HG02763 (cell line): Measurements from ENCODE around the gene IL31RA.

ENCODE experiments used
- ATAC-seq: cut with Tn5 transposase; IDR thresholded peaks from one replicate; pipeline ENCODE4 v1.9.1; 2021; ENCODE audit warnings: mild to moderate bottlenecking, moderate library complexity; ENCODE audit not compliant: unreplicated experiment

The IL31RA gene

GRCh38 chr5:55858104-55858503, 6.9 kb downstream of the IL31RA start:
- no peak for ATAC-seq

DNA sequence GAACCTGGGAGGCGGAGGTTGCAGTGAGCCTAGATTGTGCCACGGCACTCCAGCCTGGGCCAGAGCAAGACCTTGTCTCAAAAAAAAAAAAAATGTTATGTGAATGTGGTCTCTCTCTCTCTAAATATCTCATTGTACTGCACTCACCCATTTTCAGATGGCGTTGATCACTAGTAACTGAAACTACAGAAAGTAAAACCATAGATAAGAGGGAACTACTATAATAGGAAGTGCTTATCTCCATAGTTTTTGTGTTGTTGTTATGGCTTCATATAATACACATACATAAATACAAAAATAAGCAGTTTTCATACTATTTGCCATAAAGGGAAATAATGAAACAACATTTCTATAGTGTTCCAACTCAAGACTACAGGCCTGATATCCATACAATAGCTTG, 9.1 kb downstream of the IL31RA start:
- ATAC-seq = no peak

DNA sequence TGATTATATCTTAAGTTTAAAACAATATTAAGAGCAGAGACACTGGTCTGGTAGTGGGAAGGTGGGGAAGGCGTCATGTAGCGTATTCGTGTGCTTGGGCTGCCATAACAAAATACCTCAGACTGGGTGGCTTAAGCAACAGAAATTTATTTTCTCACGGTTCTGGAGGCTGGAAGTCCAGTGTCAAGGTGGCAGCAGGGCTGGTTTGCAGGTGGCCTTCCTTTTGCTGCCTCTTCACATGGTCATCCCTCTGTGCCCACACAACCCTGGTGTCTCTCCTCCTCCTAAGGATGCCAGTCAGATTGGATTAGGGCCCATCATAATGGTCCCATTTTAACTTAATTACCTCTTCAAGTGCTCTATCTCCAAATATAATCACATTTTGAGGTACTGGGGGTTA, 9.6 kb downstream of the IL31RA start:
- ATAC-seq = no peak

DNA sequence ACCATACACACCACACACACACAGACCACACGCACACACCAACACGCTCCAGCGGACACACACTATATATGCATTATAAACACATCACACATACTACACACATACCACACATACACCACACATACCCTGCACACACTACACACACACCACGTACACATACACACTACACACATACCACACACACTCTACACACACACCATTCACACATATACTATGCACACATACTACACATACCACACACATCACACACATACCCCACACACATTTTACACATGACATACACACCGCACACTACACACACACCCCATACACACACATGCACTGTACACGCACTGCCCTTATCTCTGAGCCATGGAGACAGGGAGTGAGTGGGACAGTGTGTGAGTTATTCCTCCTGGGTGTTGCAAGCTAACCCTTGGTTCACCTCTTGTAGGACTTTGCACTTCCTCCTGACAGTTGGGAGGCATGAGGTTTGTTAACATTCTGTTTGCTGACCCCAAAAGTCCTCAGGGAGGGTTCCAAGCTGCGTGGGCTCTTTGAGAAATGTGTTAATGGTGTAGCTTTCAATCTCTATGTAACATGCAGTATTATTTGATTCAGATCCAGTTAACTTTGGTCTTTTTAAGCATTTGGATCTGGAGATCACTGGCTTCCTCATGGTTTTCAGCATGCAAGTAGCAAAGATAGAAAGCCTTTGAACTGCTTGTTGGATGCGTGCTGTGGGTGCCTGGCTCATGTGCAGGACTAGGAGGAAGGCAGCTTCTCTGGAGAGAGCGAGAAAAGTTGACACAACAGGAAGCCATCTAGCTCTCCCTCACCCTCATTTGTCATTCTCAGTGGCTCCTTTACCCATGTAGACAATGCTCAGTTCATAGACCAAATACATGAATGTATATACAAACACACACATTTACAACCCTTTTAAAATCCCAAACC, 13.7 kb downstream of the IL31RA start:
- no peak for ATAC-seq

GRCh38 chr5:55865831-55866230, 14.7 kb downstream of the IL31RA start:
- ATAC-seq = no peak

- no peak for ATAC-seq
These were observed 15.3 kb downstream of the IL31RA start for GRCh38 chr5:55866485-55866884.

DNA sequence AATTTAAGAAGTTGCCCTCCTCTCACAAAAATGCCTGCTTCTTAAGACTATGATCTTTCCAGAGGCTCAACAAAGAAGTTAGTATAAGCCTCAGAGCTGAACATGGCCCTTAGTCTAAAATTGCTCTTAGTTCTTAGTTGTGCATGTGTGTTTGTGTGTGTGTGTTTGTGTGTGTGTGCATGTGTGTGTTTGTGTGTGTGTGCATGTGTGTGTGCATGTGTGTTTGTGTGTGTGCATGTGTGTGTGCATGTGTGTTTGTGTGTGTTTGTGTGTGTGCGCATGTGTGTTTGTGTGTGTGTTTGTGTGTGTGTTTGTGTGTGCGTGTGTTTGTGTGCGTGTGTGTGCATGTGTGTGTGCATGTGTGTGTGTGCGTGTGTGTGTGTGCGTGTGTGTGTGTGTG, 15.8 kb downstream of the IL31RA start:
- no peak for ATAC-seq

DNA sequence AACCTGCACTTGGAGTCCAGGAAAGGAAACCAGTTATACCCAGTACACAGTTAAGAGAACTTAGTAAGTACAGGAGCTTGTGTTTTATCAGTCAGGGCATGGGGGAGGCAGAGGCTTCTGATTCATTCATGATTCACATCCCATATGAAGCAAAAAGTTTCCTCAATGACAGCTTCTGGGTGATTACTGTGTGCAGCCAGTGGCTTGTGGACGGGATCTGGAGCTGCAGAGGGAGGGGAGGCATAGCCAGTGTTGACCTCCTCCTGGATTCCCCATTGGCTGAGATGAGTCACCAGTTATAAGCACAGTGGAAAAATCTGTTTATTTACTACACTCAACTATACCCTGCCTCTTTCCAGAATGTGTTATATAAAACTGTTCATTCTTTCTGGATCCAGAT, 17.7 kb downstream of the IL31RA start:
- no peak for ATAC-seq

- no peak for ATAC-seq
These were observed 18.7 kb downstream of the IL31RA start for GRCh38 chr5:55869847-55870246.

DNA sequence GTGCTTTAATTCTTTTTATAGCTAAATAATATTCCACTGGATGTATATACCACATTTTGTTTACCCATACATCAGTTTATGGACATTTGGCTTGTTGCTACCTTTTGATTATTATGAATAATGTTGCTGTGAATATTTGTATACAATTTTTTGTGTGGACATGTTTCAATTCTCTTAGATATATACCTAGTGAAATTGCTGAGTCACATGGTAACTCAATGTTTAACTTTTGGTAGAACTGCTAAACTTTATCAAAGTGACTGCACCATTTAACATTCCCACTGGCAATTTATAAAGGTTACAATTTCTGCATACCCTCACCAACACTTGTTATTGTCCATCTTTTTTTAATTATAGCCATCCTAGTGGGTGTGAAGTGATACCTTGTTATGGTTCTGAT, 22.1 kb downstream of the IL31RA start:
- ATAC-seq = no peak

- no peak for ATAC-seq
These were observed 26.5 kb downstream of the IL31RA start for GRCh38 chr5:55877655-55878054.

DNA sequence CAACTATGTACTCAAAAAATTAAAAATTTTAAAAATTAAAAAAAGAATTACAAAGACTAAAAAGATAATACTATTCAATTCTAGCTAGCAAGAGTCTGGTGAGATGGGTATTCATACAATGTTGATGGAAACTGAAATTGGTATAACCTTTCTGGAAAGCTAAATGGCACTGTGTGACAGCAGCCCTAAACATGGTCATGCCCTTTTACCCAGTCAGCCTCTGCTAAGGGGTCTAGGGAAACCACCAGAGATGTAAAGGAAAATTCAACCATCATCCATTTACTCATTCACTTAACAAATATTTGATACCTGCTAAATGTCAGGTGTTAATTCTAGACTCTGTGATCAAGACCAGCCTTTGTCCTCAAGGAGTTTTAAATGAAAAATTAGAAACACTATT, 29.3 kb downstream of the IL31RA start:
- no peak for ATAC-seq

DNA sequence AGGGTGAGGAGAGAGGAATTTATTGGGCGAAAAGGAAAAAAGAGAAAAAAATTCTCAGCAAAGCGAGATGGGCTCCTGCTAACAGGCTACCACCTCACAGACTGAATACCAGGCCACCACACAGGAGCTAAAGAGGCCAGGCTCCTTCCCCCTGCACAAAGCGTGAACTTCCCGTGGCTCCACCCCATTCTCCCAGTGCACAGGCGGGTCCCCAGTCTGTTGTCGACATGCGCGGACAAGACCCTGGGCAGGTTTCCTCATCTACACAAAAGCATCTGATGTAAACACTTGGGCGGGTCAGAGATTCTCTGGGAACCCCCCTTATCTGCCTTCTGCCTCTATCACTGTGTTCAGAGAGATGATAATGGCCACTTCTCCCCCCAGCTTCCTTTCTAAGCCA, 34.2 kb downstream of the IL31RA start:
- ATAC-seq = no peak

GRCh38 chr5:55888205-55888604, 37.0 kb downstream of the IL31RA start:
- ATAC-seq = no peak

- no peak for ATAC-seq
These were observed 41.3 kb downstream of the IL31RA start for GRCh38 chr5:55892479-55892878.

DNA sequence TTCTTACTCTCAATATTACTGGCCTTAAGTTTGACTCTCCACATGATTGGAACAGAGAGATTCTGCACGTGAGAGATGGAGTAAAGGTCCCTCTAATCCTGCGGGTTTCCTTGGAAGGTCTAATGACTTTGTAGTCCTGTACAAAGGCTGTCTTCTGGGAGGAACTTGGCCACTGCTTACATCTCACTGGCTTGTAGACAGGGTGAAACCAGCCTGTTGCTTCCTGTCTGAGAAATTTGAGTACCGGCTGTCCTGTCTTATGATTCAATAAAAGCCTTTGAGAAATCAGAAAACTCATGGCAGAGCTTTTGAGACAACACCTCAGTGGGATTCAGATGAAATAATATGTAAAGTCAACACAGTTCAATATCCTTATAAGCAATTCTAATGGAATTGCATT, 43.0 kb downstream of the IL31RA start:
- no peak for ATAC-seq

DNA sequence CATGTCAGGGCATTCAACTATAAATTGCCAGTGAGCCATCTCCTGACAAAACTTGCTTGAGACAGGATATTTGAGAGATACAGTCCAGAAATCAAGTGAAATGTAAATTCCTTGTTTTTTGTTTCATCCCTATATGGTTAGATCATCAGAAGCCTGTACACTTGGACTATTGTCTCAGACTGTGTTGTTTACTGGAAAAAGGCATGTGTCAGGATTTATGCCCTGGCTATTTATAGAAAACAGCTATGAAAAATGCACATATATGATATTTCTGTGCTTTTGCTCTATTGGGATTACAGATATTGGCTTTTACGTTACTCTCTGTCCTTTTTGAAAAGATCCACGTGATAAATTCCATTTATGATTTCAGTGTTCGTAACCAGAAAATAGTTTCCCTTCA, 44.2 kb downstream of the IL31RA start:
- no peak for ATAC-seq

DNA sequence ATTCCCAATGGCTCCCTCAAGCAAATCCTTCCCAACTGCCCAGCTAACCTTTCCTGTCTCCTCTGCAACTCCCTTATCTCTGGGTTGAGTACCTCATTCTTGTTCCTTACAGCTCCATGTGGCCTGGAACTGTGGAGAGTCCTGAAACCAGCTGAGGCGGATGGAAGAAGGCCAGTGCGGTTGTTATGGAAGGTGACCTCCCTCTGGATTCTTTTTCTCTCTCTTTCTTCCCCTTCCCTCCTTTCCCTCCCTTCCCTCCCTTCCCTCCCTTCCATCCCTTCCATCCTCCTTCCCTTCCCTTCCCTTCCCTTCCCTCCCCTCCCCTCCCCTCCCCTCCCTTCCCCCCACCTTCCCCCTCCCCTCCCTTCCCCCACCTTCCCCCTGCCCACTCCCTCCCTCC, 45.1 kb downstream of the IL31RA start:
- no peak for ATAC-seq

DNA sequence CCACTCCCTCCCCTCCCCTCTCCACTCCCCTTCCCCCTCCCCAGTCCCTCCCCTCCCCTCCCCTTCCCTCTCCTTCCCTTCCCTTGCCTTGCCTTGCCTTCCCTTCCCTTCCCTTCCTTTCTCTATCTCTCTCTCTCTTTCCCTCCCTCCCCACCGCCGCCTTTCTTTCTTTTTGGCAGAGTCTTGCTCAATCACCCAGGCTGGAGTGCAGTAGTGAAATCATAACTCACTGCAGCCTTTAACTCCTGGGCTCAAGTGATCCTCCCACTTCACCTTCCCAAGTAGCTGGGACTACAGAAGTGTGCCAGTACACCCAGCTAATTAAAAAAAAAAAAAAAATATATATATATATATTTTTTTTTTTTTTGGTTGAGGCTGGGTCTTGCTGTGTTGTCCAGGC, 45.5 kb downstream of the IL31RA start:
- ATAC-seq = no peak

GRCh38 chr5:55897206-55897894, 46.2 kb downstream of the IL31RA start:
- no peak for ATAC-seq

GRCh38 chr5:55897905-55898304, 46.7 kb downstream of the IL31RA start:
- no peak for ATAC-seq

- no peak for ATAC-seq
These were observed 48.2 kb downstream of the IL31RA start for GRCh38 chr5:55899344-55899743.
